Gastroesophageal sphincter (tissue), 4 donors: ENCODE measurements around the gene KCNQ4. TPM values are rescaled to one million over a fixed set of nuclear protein-coding genes. Genes with fewer than 3 reads are reported as not detected.

ENCODE experiments used
- ATAC-seq: fragments of 150-250 bp; one replicate; pipeline ENCODE4 v1.9.1; 2016; ENCODE audit warnings: mild to moderate bottlenecking, moderate library complexity
- H3K27ac ChIP-seq, 4 donors: fragments of 200-600 bp; sonication (generic) in 3 of 4; 1 replicate in 3 of 4; 2 replicates in 1 of 4; pipeline ENCODE4 v1.5.1; 2016 to 2019
- H3K27me3 ChIP-seq: fragments of 200-600 bp; sonication (generic); one replicate; pipeline ENCODE4 v1.5.1; 2019
- H3K36me3 ChIP-seq, 2 donors: fragments of 200-600 bp; sonication (generic); one replicate each; pipeline ENCODE4 v1.5.1; 2019; ENCODE audit warnings: control low read depth in 1 of 2
- H3K4me1 ChIP-seq, 3 donors: fragments of 200-600 bp; sonication (generic); 1 replicate in 2 of 3; 2 replicates in 1 of 3; pipeline ENCODE4 v1.5.1; 2016 to 2019; ENCODE audit warnings: control low read depth in 2 of 3
- H3K4me3 ChIP-seq, 2 donors: fragments of 200-600 bp; sonication (generic); one replicate each; pipeline ENCODE4 v1.5.1; 2019; ENCODE audit warnings: mild to moderate bottlenecking in 1 of 2, moderate library complexity in 1 of 2
- H3K9me3 ChIP-seq, 3 donors: fragments of 200-600 bp; sonication (generic); one replicate each; pipeline ENCODE4 v1.5.1; 2017 to 2019; ENCODE audit warnings: control low read depth in 2 of 3
- EP300 ChIP-seq: sonication (generic); formaldehyde crosslinking; IDR thresholded peaks from one replicate; pipeline ENCODE4 v1.6.1; 2017; ENCODE audit warnings: antibody characterized with exemption, mild to moderate bottlenecking
- POLR2A ChIP-seq, 2 donors: fragments of 450-650 bp; IDR thresholded peaks; one replicate each; pipeline ENCODE4 v1.6.1; 2017; ENCODE audit warnings: antibody characterized with exemption in 2 of 2, mild to moderate bottlenecking in 2 of 2, moderate library complexity in 1 of 2
- POLR2AphosphoS5 ChIP-seq: sonication (generic); formaldehyde crosslinking; IDR thresholded peaks from one replicate; pipeline ENCODE4 v1.6.1; 2017; ENCODE audit warnings: antibody characterized with exemption
- WGBS, 2 donors: methylation state at CpG; one replicate each; pipeline ENCODE4 v1.1.5; 2018; ENCODE audit warnings: low coverage in 1 of 2; 5-methylcytosine and 5-hydroxymethylcytosine counted together
- total RNA-seq, 4 donors: library from RNA; depleted of rRNA; stranded (reverse); fragments of >200 nt; gene quantifications; one replicate each; pipeline ENCODE4 v1.1.0, GENCODE V29; 2016
- TF ChIP-seq, protein P1 (sequence below), 4 experiments: fragments of 200-600 bp in 2 of 4; fragments of 450-650 bp in 2 of 4; sonication (generic) in 1 of 4; IDR thresholded peaks; one replicate each; pipeline ENCODE4 v1.5.1; 2017 to 2019; ENCODE audit warnings: antibody characterized with exemption in 4 of 4, mild to moderate bottlenecking in 2 of 4, moderate library complexity in 2 of 4

KCNQ4 gene
- total RNA-seq, 4 donors from 2014 or later = 6.1 to 25.5 (median 10.2) TPM

DNA sequence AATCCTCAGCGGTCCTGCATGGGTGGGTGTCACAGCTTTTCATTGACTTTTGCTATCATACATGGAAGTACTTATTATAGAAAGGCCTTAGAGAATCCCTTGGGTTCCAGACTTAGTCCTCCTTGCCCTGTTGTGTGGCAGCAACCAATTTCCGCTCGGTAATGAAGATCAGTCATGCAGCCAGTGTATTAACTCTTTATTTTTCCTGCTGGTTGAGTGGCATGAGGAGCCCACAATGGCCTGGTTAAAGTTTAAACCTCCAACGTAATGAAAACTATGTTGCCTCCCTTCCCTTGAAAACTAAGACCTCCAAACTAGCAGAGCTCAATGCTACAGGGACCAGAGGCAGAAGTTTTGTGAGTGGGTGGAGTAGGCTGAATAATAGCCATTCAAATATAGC is 58.6 kb downstream of the KCNQ4 start:
- H3K27ac ChIP-seq = no peak overlapping the region
- H3K4me1 ChIP-seq = peaks cover 0 to 16% (median 0%) of the 10 kb centered on the region in 3 donors
- H3K4me3 ChIP-seq = no peak overlapping the region
- H3K36me3 ChIP-seq = peaks cover 0 to 31% of the 10 kb centered on the region in 2 donors
- no peaks in the 10 kb centered on the region for H3K27me3 ChIP-seq
- no peak for ATAC-seq
- WGBS, 2 donors = 67 to 74% methylated on average over 3 of the region's 4 CpGs
- no peaks in the 10 kb centered on the region for H3K9me3 ChIP-seq
- TF ChIP-seq EP300 (no peak), POLR2AphosphoS5 (no peak)

GRCh38 chr1:40842691-40843090 is 59.1 kb downstream of the KCNQ4 start:
- Histone ChIP-seq H3K27me3 (no peaks in the 10 kb centered on the region), H3K4me3 (no peak overlapping the region), H3K27ac (no peak overlapping the region), H3K9me3 (no peaks in the 10 kb centered on the region), H3K36me3 (peaks cover 0 to 26% of the 10 kb centered on the region in 2 donors), H3K4me1 (peaks cover 0 to 16% (median 0%) of the 10 kb centered on the region in 3 donors)
- WGBS, 2 donors = 100% methylated on average over 1 of the region's 3 CpGs
- no peak for ATAC-seq
- TF ChIP-seq EP300 (no peak), POLR2AphosphoS5 (no peak), POLR2A (IDR thresholded peaks at IDR 0.05) (no peak)
- TF ChIP-seq, protein P1, sequence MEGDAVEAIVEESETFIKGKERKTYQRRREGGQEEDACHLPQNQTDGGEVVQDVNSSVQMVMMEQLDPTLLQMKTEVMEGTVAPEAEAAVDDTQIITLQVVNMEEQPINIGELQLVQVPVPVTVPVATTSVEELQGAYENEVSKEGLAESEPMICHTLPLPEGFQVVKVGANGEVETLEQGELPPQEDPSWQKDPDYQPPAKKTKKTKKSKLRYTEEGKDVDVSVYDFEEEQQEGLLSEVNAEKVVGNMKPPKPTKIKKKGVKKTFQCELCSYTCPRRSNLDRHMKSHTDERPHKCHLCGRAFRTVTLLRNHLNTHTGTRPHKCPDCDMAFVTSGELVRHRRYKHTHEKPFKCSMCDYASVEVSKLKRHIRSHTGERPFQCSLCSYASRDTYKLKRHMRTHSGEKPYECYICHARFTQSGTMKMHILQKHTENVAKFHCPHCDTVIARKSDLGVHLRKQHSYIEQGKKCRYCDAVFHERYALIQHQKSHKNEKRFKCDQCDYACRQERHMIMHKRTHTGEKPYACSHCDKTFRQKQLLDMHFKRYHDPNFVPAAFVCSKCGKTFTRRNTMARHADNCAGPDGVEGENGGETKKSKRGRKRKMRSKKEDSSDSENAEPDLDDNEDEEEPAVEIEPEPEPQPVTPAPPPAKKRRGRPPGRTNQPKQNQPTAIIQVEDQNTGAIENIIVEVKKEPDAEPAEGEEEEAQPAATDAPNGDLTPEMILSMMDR (IDR thresholded peaks at IDR 0.05) = no peak

GRCh38 chr1:40844079-40844478 is 60.5 kb downstream of the KCNQ4 start:
- TF ChIP-seq EP300 (no peak), POLR2A (IDR thresholded peaks at IDR 0.05) (no peak), POLR2AphosphoS5 (no peak)
- TF ChIP-seq, protein P1 (IDR thresholded peaks at IDR 0.05) = no peak
- H3K9me3 ChIP-seq = no peaks in the 10 kb centered on the region
- peaks cover 0 to 12% of the 10 kb centered on the region in 2 donors for H3K36me3 ChIP-seq
- no peak overlapping the region for H3K4me3 ChIP-seq
- WGBS, 2 donors = 77 to 83% methylated on average over 2 to 4 of the region's 5 CpGs
- no peak for ATAC-seq
- H3K4me1 ChIP-seq = peaks cover 0 to 16% (median 0%) of the 10 kb centered on the region in 3 donors
- no peaks in the 10 kb centered on the region for H3K27me3 ChIP-seq
- H3K27ac ChIP-seq = no peak overlapping the region

- H3K27ac ChIP-seq = peak overlapping the region in 1 of 4 donors; percentile 31
- 58 to 60% methylated on average over 6 to 9 of the region's 9 CpGs for WGBS, 2 donors
- no peak overlapping the region for H3K4me3 ChIP-seq
- no peaks in the 10 kb centered on the region for H3K27me3 ChIP-seq
- peaks cover 0 to under 1% of the 10 kb centered on the region in 2 donors for H3K36me3 ChIP-seq
- peaks cover 0 to 21% (median 0%) of the 10 kb centered on the region in 3 donors for H3K4me1 ChIP-seq
- TF ChIP-seq, protein P1 (IDR thresholded peaks at IDR 0.05) = no peak
- no peak for TF ChIP-seq EP300
- ATAC-seq = no peak
- no peaks in the 10 kb centered on the region for H3K9me3 ChIP-seq
Observed at GRCh38 chr1:40844887-40845878, 61.6 kb downstream of the KCNQ4 start.

- Histone ChIP-seq H3K27me3 (no peaks in the 10 kb centered on the region), H3K9me3 (no peaks in the 10 kb centered on the region), H3K36me3 (no peaks in the 10 kb centered on the region), H3K4me3 (no peak overlapping the region), H3K4me1 (peaks cover 0 to 21% (median 0%) of the 10 kb centered on the region in 3 donors), H3K27ac (peak overlapping the region in 1 of 4 donors; percentile 31)
- TF ChIP-seq EP300 (no peak), POLR2AphosphoS5 (no peak), POLR2A (IDR thresholded peaks at IDR 0.05) (no peak)
- TF ChIP-seq, protein P1 (IDR thresholded peaks at IDR 0.05) = no peak
- ATAC-seq = no peak
- WGBS, 2 donors = 90% methylated on average over 1 of the region's 1 CpG
Observed at GRCh38 chr1:40845895-40846294, 62.3 kb downstream of the KCNQ4 start.
